Natural killer cell (primary cell): ENCODE measurements around the gene ORAI2. TPM values are rescaled to one million over a fixed set of nuclear protein-coding genes. Genes with fewer than 3 reads are reported as not detected.

Experiments used
- ATAC-seq, 3 donors: fragments of 150-1000 bp in 2 of 3; fragments of 200-7000 bp in 1 of 3; cut with Tn5 transposase; 1 replicate in 1 of 3; 2 replicates in 2 of 3; pipeline ENCODE4 v1.10.0; 2021; ENCODE audit warnings: mild to moderate bottlenecking in 2 of 3, moderate library complexity in 2 of 3
- DNase-seq, 2 donors: peaks; one replicate each; pipeline versions ENCODE4 v3.0.0 to v3.0.0-alpha.2; 2013 to 2021; ENCODE audit warnings: mixed read lengths in 1 of 2
- H3K27ac ChIP-seq: one replicate; pipeline ENCODE4 v1.5.1; 2013; ENCODE audit warnings: mild to moderate bottlenecking, low read length
- H3K27me3 ChIP-seq: one replicate; pipeline ENCODE4 v1.6.1; 2013; ENCODE audit warnings: low read length; ENCODE audit not compliant: control insufficient read depth, insufficient read depth
- H3K36me3 ChIP-seq: one replicate; pipeline ENCODE4 v1.6.1; 2013; ENCODE audit warnings: low read length; ENCODE audit not compliant: control insufficient read depth, insufficient read depth
- H3K4me1 ChIP-seq: one replicate; pipeline ENCODE4 v1.6.1; 2013; ENCODE audit warnings: low read length; ENCODE audit not compliant: control insufficient read depth, insufficient read depth
- H3K4me3 ChIP-seq: one replicate; pipeline ENCODE4 v1.5.1; 2013; ENCODE audit warnings: low read length
- H3K9me3 ChIP-seq: one replicate; pipeline ENCODE4 v1.6.1; 2013; ENCODE audit warnings: low read length; ENCODE audit not compliant: control insufficient read depth, insufficient read depth
- H3K27ac Mint-ChIP-seq, 2 donors: one replicate each; pipeline ENCODE4 v1.8.0; 2022; ENCODE audit warnings: mild to moderate bottlenecking in 2 of 2, mixed read lengths in 2 of 2, moderate library complexity in 1 of 2
- H3K27me3 Mint-ChIP-seq, 2 donors: one replicate each; pipeline ENCODE4 v1.8.0; 2022; ENCODE audit warnings: low read depth in 2 of 2, mixed read lengths in 2 of 2
- H3K36me3 Mint-ChIP-seq: one replicate; pipeline ENCODE4 v1.8.0; 2022; ENCODE audit warnings: mixed read lengths
- H3K4me1 Mint-ChIP-seq, 2 donors: one replicate each; pipeline ENCODE4 v1.8.0; 2022; ENCODE audit warnings: mixed read lengths in 2 of 2
- H3K4me3 Mint-ChIP-seq: one replicate; pipeline ENCODE4 v1.8.0; 2022; ENCODE audit warnings: mild to moderate bottlenecking, moderate library complexity, mixed read lengths
- H3K9me3 Mint-ChIP-seq, 2 donors: one replicate each; pipeline ENCODE4 v1.8.0; 2022; ENCODE audit warnings: mixed read lengths in 2 of 2
- WGBS: methylation state at CpG from one replicate; pipeline ENCODE4 v1.1.7; 2013; ENCODE audit warnings: missing lambda C conversion rate; ENCODE audit not compliant: insufficient coverage; 5-methylcytosine and 5-hydroxymethylcytosine counted together
- intact Hi-C: fragments of 100-400 bp; cut with micrococcal nuclease; formaldehyde crosslinking; loops from one replicate; pipeline ENCODE4 v1.14.2; 2022
- total RNA-seq, 4 donors: library from RNA; stranded (reverse); fragments of 120-200 nt in 1 of 4; gene quantifications; one replicate each; pipeline versions ENCODE4 v1.2.3 to v1.2.4, GENCODE V29; 2013 to 2022
- TF ChIP-seq, protein P1 (sequence below): fragments of 200-600 bp; IDR thresholded peaks from one replicate; pipeline ENCODE4 v1.8.0; 2022; ENCODE audit warnings: antibody characterized with exemption

Gene ORAI2
- total RNA-seq, 3 donors from 2014 or later (not counting 1 experiment from before 2014, with no cell fraction given), result 39.1 to 55.0 (median 41.3) TPM

DNA sequence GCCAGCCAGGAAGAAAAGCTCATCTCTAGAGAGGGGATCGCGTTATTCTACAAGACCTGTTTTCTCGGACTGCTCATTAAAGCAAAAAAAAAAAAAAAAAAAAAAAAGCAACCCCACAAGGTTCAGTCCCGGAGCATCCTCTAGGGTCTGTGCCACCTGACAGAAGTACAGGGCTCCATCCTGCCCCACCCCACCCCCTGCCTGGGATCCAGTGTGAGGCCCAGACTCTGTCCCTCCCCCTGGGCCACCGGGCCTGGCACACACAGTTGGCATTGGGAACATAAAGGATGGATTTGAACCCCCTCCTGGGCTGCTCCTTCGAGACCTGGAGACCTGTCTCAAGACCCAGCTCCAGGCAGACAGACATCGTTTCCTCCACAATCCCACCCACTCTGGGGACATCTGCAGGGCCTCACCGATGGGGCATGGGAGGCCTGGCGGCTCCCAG, 688 bp downstream of the ORAI2 start:
- peaks cover 36 to 50% of the 10 kb centered on the region in 2 donors for H3K4me1 Mint-ChIP-seq
- ATAC-seq, result peak in 2 of 3 donors; percentile 3 to 7
- no peaks in the 10 kb centered on the region for H3K36me3 Mint-ChIP-seq
- peak overlapping the region; percentile 79 for H3K27ac ChIP-seq
- H3K9me3 Mint-ChIP-seq, result no peaks in the 10 kb centered on the region
- H3K27ac Mint-ChIP-seq, result peak overlapping the region; percentile 84 to 90
- peaks cover 59% of the 10 kb centered on the region for H3K4me1 ChIP-seq
- no peaks in the 10 kb centered on the region for H3K9me3 ChIP-seq
- peak overlapping the region; percentile 94 for H3K4me3 ChIP-seq
- DNase-seq, result peak; percentile 23 to 56
- no peaks in the 10 kb centered on the region for H3K27me3 ChIP-seq
- 11% methylated on average over 9 of the region's 9 CpGs for WGBS
- intact Hi-C loops, result no loop called here
- H3K4me3 Mint-ChIP-seq, result peak overlapping the region; percentile 91
- H3K36me3 ChIP-seq, result peaks cover 9% of the 10 kb centered on the region
- TF ChIP-seq, protein P1, sequence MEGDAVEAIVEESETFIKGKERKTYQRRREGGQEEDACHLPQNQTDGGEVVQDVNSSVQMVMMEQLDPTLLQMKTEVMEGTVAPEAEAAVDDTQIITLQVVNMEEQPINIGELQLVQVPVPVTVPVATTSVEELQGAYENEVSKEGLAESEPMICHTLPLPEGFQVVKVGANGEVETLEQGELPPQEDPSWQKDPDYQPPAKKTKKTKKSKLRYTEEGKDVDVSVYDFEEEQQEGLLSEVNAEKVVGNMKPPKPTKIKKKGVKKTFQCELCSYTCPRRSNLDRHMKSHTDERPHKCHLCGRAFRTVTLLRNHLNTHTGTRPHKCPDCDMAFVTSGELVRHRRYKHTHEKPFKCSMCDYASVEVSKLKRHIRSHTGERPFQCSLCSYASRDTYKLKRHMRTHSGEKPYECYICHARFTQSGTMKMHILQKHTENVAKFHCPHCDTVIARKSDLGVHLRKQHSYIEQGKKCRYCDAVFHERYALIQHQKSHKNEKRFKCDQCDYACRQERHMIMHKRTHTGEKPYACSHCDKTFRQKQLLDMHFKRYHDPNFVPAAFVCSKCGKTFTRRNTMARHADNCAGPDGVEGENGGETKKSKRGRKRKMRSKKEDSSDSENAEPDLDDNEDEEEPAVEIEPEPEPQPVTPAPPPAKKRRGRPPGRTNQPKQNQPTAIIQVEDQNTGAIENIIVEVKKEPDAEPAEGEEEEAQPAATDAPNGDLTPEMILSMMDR, result no peak
- no peaks in the 10 kb centered on the region for H3K27me3 Mint-ChIP-seq

DNA sequence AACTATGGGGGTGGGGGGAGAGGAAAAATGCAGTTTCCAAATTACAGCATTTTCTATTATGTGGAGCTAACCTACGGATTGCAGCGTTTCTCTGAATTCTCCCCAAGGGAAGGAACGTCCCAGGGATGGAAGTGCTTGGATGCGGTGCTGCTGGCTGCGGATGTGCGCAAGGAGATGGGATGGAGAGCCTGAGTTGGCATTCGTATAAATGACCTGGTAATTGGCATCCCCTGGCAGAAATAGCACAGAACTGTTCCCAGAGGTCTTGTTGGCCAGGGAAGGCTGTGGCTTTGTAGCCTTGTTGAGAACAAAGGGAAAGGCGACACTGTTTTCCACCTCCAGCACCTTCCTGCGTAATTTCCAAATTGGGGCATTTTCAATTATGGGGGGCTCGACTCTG, 2.7 kb downstream of the ORAI2 start:
- Histone ChIP-seq H3K4me1 (peaks cover 44% of the 10 kb centered on the region), H3K27me3 (no peaks in the 10 kb centered on the region), H3K9me3 (no peaks in the 10 kb centered on the region), H3K27ac (no peak overlapping the region), H3K36me3 (peaks cover 20% of the 10 kb centered on the region), H3K4me3 (no peak overlapping the region)
- Mint-ChIP-seq H3K9me3 (no peaks in the 10 kb centered on the region), H3K27ac (peak overlapping the region; percentile 19 to 31), H3K36me3 (no peaks in the 10 kb centered on the region), H3K27me3 (no peaks in the 10 kb centered on the region), H3K4me3 (peak overlapping the region; percentile 14), H3K4me1 (peaks cover 23 to 32% of the 10 kb centered on the region in 2 donors)
- 95% methylated on average over 10 of the region's 10 CpGs for WGBS
- ATAC-seq (no peak), DNase-seq (no peak)
- TF ChIP-seq, protein P1, result no peak
- intact Hi-C loops, result no loop called here

DNA sequence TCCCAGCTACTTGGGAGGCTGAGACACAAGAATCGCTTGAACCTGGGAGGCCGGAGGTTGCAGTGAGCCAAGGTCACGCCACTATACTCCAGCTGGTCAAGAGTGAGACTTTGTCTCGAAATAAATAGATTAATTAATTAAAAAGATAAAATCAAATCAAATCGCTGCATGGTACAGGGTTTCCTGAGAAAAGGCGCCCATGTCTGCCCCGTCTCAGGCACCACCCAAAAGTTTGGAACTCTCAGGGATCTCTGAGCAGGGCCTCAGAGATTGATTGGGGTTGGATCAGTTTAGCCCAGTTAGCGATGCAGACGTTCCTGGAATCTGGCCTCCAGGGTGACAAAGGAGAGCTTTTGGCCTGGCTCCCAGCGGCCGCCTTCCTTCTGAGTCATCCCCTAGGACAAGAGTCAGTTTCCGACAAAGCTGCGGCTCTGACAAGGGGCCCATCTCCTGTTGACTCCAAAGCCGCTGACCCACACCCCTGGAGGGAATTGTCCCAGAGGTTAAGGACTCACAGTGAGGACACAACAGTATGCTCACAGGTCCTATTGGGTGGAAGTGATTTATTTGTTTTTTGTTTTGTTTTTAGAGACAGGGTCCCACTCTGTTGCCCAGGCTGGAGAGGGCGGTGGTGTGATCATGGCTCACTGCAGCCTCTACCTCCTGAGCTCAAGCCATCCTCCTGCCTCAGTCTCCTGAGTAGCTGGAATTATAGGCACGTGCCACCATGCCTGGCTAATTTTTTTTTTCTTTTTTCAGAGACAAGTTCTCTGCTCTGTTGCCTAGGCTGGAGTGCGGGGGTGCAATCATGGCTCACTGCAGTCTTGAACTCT, 6.8 kb downstream of the ORAI2 start:
- Mint-ChIP-seq H3K27me3 (no peaks in the 10 kb centered on the region), H3K36me3 (no peaks in the 10 kb centered on the region), H3K27ac (no peak overlapping the region), H3K4me1 (peaks cover 15 to 31% of the 10 kb centered on the region in 2 donors), H3K9me3 (no peaks in the 10 kb centered on the region), H3K4me3 (no peak overlapping the region)
- no peak overlapping the region for H3K27ac ChIP-seq
- intact Hi-C loops, result no loop called here
- 95% methylated on average over 16 of the region's 17 CpGs for whole genome bisulfite sequencing
- DNase-seq (no peak), ATAC-seq (no peak)
- H3K36me3 ChIP-seq, result peaks cover 27% of the 10 kb centered on the region
- TF ChIP-seq, protein P1, result no peak
- no peaks in the 10 kb centered on the region for H3K27me3 ChIP-seq
- no peak overlapping the region for H3K4me3 ChIP-seq
- peaks cover 38% of the 10 kb centered on the region for H3K4me1 ChIP-seq
- no peaks in the 10 kb centered on the region for H3K9me3 ChIP-seq
